SK-N-MC (cell line): ENCODE data around the gene MOGAT1.

ENCODE experiments used
- EZH2 ChIP-seq: fragments of 200-600 bp; sonication (generic); IDR thresholded peaks from one replicate; pipeline ENCODE4 v1.6.1; 2017; ENCODE audit warnings: antibody characterized with exemption
- POLR2AphosphoS5 ChIP-seq: IDR thresholded peaks from 2 replicates; pipeline ENCODE4 v1.6.1; 2012; ENCODE audit warnings: mild to moderate bottlenecking, low read depth, low read length, borderline replicate concordance

- TF ChIP-seq EZH2: no peak
- no peak for TF ChIP-seq POLR2AphosphoS5
Measured at GRCh38 chr2:222751238-222751637, 79.8 kb downstream of the MOGAT1 start.
